ENCODE results near the gene NPHS1. TPM values are rescaled to one million over a fixed set of nuclear protein-coding genes. Genes with fewer than 3 reads are reported as not detected.
A peak's percentile ranks its signal among the peaks of the same experiment; 100 is the strongest.

The NPHS1 gene
- total RNA-seq, 4 donors from 2014 or later = not detected

DNA sequence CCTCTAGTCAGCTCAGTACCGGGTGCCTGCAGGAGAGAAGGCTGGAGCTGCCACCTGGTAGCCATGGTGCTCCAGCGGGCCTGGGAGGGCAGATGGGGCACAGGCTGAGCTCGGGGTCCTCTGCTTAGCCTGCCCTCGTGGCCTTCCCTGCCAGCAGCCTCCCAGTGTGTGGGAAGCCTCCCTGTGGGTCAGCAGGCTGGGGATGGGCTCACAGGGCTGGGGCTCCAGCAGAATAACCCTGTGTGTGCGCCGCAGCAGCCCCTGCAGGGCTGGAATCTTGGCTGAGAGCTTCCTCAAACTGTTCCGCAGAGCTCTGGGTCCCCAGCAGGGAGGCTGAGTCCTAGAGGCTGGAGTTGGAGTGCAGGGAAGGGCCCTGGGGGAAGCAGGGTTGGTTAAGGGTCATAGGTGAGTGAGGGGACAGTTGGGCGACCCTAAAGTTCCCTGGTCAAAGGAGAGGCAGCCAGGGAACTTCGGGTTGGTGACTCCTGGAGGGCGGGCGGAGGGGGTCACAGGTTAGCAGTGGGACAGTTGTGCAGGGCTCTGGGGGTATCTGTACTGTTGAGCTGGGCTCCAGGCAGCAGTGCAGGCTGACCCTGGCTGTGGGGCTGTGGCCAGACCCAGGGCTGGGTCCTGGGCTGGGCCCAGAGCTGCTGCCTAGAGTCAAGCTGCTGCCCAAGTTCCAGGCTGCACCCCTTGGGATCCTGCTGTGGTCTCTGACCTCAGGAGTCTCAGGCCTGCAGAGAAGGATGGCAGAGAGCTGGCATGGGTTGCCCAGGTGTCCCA is 62.9 kb downstream of the NPHS1 start:
- H3K27ac ChIP-seq = no peak overlapping the region
- H3K27me3 ChIP-seq = no peaks in the 10 kb centered on the region
- TF ChIP-seq POLR2AphosphoS5 (IDR thresholded peaks at IDR 0.05) = no peak
- 88% methylated on average over 5 of the region's 11 CpGs for whole genome bisulfite sequencing
- H3K4me3 ChIP-seq = no peak overlapping the region
- peaks cover 5% of the 10 kb centered on the region for H3K4me1 ChIP-seq
- H3K36me3 ChIP-seq = peaks cover 18% of the 10 kb centered on the region
- no peaks in the 10 kb centered on the region for H3K9me3 ChIP-seq
- DNase-seq (ENCODE audit: low spot score in 2 of 2) = peak in 1 of 2 donors; percentile 68

DNA sequence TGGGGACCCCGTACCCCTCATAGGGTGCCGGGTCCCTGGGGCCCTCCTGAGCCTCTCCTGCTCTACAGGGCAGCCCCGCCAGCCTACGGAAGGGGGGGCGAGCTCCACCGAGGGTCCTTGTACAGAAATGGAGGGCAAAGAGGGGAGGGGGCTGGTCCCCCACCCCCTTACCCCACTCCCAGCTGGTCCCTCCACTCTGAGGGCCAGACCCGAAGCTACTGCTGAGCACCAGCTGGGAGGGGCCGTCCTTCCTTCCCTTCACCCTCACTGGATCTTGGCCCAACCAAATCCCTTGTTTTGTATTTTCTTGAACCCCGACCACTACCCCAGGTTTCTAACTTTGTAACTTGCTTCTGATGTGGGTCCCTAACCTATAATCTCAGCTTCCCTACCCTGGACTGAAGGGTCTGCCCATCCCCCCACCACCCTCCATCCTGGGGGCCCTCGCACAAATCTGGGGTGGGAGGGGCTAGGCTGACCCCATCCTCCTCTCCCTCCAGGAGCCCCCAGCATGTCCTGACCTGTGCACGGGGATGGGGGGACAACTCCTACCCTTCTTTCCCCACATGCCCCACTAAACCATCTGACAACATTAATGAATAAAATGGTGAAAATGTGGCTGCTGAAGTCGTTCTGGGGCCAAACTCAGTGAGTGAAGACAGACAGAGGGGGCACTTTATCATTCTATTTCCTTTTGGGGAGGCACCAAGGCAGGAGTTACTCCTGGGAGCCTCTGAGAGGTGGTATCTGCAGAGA is 63.9 kb downstream of the NPHS1 start:
- no peaks in the 10 kb centered on the region for H3K27me3 ChIP-seq
- peaks cover under 1% of the 10 kb centered on the region for H3K4me1 ChIP-seq
- H3K36me3 ChIP-seq = peaks cover 22% of the 10 kb centered on the region
- WGBS = 85% methylated on average over 8 of the region's 12 CpGs
- no peak overlapping the region for H3K27ac ChIP-seq
- no peak for DNase-seq (ENCODE audit: low spot score in 2 of 2)
- H3K9me3 ChIP-seq = no peaks in the 10 kb centered on the region
- TF ChIP-seq, protein P1, sequence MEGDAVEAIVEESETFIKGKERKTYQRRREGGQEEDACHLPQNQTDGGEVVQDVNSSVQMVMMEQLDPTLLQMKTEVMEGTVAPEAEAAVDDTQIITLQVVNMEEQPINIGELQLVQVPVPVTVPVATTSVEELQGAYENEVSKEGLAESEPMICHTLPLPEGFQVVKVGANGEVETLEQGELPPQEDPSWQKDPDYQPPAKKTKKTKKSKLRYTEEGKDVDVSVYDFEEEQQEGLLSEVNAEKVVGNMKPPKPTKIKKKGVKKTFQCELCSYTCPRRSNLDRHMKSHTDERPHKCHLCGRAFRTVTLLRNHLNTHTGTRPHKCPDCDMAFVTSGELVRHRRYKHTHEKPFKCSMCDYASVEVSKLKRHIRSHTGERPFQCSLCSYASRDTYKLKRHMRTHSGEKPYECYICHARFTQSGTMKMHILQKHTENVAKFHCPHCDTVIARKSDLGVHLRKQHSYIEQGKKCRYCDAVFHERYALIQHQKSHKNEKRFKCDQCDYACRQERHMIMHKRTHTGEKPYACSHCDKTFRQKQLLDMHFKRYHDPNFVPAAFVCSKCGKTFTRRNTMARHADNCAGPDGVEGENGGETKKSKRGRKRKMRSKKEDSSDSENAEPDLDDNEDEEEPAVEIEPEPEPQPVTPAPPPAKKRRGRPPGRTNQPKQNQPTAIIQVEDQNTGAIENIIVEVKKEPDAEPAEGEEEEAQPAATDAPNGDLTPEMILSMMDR (IDR thresholded peaks at IDR 0.05) = no peak
- TF ChIP-seq EP300 (IDR thresholded peaks at IDR 0.05) (no peak), POLR2A (IDR thresholded peaks at IDR 0.05) (no peak), POLR2AphosphoS5 (IDR thresholded peaks at IDR 0.05) (no peak)
- H3K4me3 ChIP-seq = no peak overlapping the region

DNA sequence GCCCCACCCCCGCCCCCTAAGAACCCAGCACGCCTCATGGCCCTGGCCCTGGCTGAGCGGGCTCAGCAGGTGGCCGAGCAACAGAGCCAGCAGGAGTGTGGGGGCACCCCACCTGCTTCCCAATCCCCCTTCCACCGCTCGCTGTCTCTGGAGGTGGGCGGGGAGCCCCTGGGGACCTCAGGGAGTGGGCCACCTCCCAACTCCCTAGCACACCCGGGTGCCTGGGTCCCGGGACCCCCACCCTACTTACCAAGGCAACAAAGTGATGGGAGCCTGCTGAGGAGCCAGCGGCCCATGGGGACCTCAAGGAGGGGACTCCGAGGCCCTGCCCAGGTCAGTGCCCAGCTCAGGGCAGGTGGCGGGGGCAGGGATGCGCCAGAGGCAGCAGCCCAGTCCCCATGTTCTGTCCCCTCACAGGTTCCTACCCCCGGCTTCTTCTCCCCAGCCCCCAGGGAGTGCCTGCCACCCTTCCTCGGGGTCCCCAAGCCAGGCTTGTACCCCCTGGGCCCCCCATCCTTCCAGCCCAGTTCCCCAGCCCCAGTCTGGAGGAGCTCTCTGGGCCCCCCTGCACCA is 65.0 kb downstream of the NPHS1 start:
- H3K9me3 ChIP-seq = no peaks in the 10 kb centered on the region
- no peak for DNase-seq (ENCODE audit: low spot score in 2 of 2)
- no peak overlapping the region for H3K27ac ChIP-seq
- WGBS = 100% methylated on average over 3 of the region's 15 CpGs
- peaks cover 27% of the 10 kb centered on the region for H3K36me3 ChIP-seq
- TF ChIP-seq, protein P1 (IDR thresholded peaks at IDR 0.05) = no peak
- no peak for TF ChIP-seq POLR2A (IDR thresholded peaks at IDR 0.05)
- no peak for TF ChIP-seq EP300 (IDR thresholded peaks at IDR 0.05)
- no peak for TF ChIP-seq POLR2AphosphoS5 (IDR thresholded peaks at IDR 0.05)
- H3K4me1 ChIP-seq = no peaks in the 10 kb centered on the region
- no peaks in the 10 kb centered on the region for H3K27me3 ChIP-seq
- H3K4me3 ChIP-seq = no peak overlapping the region

DNA sequence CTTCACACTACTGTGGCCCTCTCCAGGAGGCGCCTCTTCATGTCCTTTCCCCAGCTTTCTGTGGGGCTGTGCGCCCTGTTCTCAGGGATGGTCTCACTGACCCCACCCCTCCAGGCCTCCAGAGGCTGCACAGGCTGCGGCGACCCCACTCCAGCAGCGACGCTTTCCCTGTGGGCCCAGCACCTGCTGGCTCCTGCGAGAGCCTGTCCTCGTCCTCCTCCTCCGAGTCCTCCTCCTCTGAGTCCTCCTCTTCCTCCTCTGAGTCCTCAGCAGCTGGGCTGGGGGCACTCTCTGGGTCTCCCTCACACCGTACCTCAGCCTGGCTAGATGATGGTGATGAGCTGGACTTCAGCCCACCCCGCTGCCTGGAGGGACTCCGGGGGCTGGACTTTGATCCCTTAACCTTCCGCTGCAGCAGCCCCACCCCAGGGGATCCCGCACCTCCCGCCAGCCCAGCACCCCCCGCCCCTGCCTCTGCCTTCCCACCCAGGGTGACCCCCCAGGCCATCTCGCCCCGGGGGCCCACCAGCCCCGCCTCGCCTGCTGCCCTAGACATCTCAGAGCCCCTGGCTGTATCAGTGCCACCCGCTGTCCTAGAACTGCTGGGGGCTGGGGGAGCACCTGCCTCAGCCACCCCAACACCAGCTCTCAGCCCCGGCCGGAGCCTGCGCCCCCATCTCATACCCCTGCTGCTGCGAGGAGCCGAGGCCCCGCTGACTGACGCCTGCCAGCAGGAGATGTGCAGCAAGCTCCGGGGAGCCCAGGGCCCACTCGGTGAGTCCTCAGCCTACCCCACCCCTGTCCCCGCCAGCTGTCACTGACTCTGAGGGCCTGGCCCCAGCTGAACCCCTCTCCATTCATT is 65.8 kb downstream of the NPHS1 start:
- 88% methylated on average over 13 of the region's 31 CpGs for WGBS

DNA sequence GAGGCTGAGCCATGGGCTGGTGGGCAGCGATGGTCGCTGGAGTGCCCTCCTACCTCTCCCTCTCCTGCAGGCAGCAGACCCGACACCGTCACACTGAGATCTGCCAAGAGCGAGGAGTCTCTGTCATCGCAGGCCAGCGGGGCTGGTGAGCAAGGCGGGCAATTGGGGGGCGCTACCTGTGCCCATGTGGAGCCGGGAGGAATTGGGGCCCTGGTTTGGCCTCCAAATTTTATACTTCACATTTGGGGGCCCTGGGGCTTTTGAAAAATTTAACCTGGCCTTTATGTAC is 67.0 kb downstream of the NPHS1 start:
- DNase-seq (ENCODE audit: low spot score in 2 of 2) = no peak

More for the DNA sequence above, 65.8 kb downstream of the NPHS1 start:
- TF ChIP-seq EP300 (IDR thresholded peaks at IDR 0.05) = no peak
- TF ChIP-seq POLR2AphosphoS5 (IDR thresholded peaks at IDR 0.05) = no peak
- TF ChIP-seq, protein P1 (IDR thresholded peaks at IDR 0.05) = no peak
- no peak for TF ChIP-seq POLR2A (IDR thresholded peaks at IDR 0.05)
- no peaks in the 10 kb centered on the region for H3K9me3 ChIP-seq
- no peak overlapping the region for H3K4me3 ChIP-seq
- H3K27ac ChIP-seq = no peak overlapping the region
- DNase-seq (ENCODE audit: low spot score in 2 of 2) = no peak
- no peaks in the 10 kb centered on the region for H3K4me1 ChIP-seq
- H3K36me3 ChIP-seq = peaks cover 35% of the 10 kb centered on the region
- H3K27me3 ChIP-seq = no peaks in the 10 kb centered on the region

More for the DNA sequence above, 67.0 kb downstream of the NPHS1 start:
- WGBS = 100% methylated on average over 3 of the region's 10 CpGs
- H3K4me1 ChIP-seq = no peaks in the 10 kb centered on the region
- H3K27me3 ChIP-seq = no peaks in the 10 kb centered on the region
- no peak overlapping the region for H3K27ac ChIP-seq
- TF ChIP-seq POLR2A (IDR thresholded peaks at IDR 0.05) = no peak
- TF ChIP-seq, protein P1 (IDR thresholded peaks at IDR 0.05) = no peak
- no peak for TF ChIP-seq EP300 (IDR thresholded peaks at IDR 0.05)
- no peak for TF ChIP-seq POLR2AphosphoS5 (IDR thresholded peaks at IDR 0.05)
- no peaks in the 10 kb centered on the region for H3K9me3 ChIP-seq
- peaks cover 47% of the 10 kb centered on the region for H3K36me3 ChIP-seq
- no peak overlapping the region for H3K4me3 ChIP-seq
